K562 (cell line): Measurements from ENCODE around the gene GRM3. TPM values are rescaled to one million over a fixed set of nuclear protein-coding genes. Genes with fewer than 3 reads are reported as not detected.

Experiments
- ATAC-seq: fragments of 200-7000 bp; cut with Tn5 transposase; 3 replicates; pipeline ENCODE4 v1.9.1; 2020; ENCODE audit warnings: moderate library complexity
- BruUV-seq: library from RNA; stranded (reverse); fragments of 400-500 nt; replicated peaks from 2 replicates; lab custom pipeline; 2021; lab: Mats Ljungman, UMichigan
- CTCF ChIA-PET: fragments of 300-600 bp; formaldehyde crosslinking; extraction: SDS; loops from one replicate; lab custom pipeline; 2021; ENCODE audit warnings: low intra/inter-chr PET ratio; lab: Yijun Ruan, JAX
- POLR2A ChIA-PET: fragments of 300-600, 350-650 bp; sonication (Branson Sonifier 250); formaldehyde crosslinking; extraction: SDS; loops from one replicate; lab custom pipeline; 2021; ENCODE audit warnings: antibody characterized with exemption, inconsistent platforms; lab: Yijun Ruan, JAX
- DNase-seq, 4 experiments: peaks; one replicate each; pipeline versions ENCODE4 v3.0.0 to v3.0.0-alpha.2; 2011 to 2018; ENCODE audit warnings: low spot score in 3 of 4, mixed read lengths in 3 of 4; ENCODE audit errors: extremely low read depth in 1 of 4
- FAIRE-seq: peaks from 2 replicates; lab custom pipeline; 2011; peaks lifted over from hg19 to GRCh38; lab: Jason Lieb, UNC
- H2AFZ ChIP-seq: 2 replicates; pipeline ENCODE4 v1.6.0; 2011; ENCODE audit warnings: low read depth, low read length, control low read depth, inconsistent platforms
- H3K27ac ChIP-seq: fragments of 200-600 bp; 3 replicates; pipeline ENCODE4 v1.8.0; 2011; ENCODE audit warnings: low read depth, mild to moderate bottlenecking, control low read depth, inconsistent platforms, low read length, moderate library complexity, mixed read lengths; ENCODE audit errors: extremely low read depth
- H3K27me3 ChIP-seq, 2 experiments: fragments of 300-600 bp in 1 of 2; 2 replicates in 1 of 2; 3 replicates in 1 of 2; pipeline versions ENCODE4 v1.6.0 to v1.8.0; 2011; ENCODE audit warnings: inconsistent platforms in 2 of 2, low read length in 2 of 2, mild to moderate bottlenecking in 1 of 2, mixed read lengths in 1 of 2, moderate library complexity in 1 of 2; ENCODE audit not compliant: control insufficient read depth in 2 of 2, insufficient read depth in 2 of 2
- H3K36me3 ChIP-seq: fragments of 300-600 bp; 3 replicates; pipeline ENCODE4 v1.8.0; 2011; ENCODE audit warnings: mild to moderate bottlenecking, low read length, inconsistent platforms; ENCODE audit not compliant: control insufficient read depth, insufficient read depth
- H3K4me1 ChIP-seq, 2 experiments: fragments of 200-600 bp in 1 of 2; replicated peaks in 1 of 2; 2 replicates in 1 of 2; 3 replicates in 1 of 2; pipeline versions ENCODE4 v1.5.1 to v1.8.0; 2011; ENCODE audit warnings: inconsistent platforms in 2 of 2, low read length in 2 of 2, mild to moderate bottlenecking in 1 of 2, mixed read lengths in 1 of 2, moderate library complexity in 1 of 2; ENCODE audit not compliant: control insufficient read depth in 2 of 2, insufficient read depth in 2 of 2
- H3K4me2 ChIP-seq: 2 replicates; pipeline ENCODE4 v1.6.1; 2011; ENCODE audit warnings: low read length, control low read depth, inconsistent platforms, mixed read lengths; ENCODE audit not compliant: insufficient read depth
- H3K4me3 ChIP-seq: fragments of 200-600 bp; sonication (generic), shearing (Covaris generic); 2 replicates; pipeline ENCODE4 v1.5.1; 2016; ENCODE audit warnings: control low read depth, inconsistent platforms
- H3K79me2 ChIP-seq: fragments of 200-600 bp; 3 replicates; pipeline ENCODE4 v1.8.0; 2011; ENCODE audit warnings: low read length, inconsistent platforms; ENCODE audit not compliant: control insufficient read depth, insufficient read depth
- H3K9ac ChIP-seq, 2 experiments: 2 replicates each; pipeline versions ENCODE4 v1.6.0 to v1.6.1; 2011; ENCODE audit warnings: low read depth in 2 of 2, low read length in 2 of 2, control low read depth in 1 of 2, inconsistent platforms in 1 of 2, mild to moderate bottlenecking in 1 of 2, mixed read lengths in 1 of 2; ENCODE audit not compliant: insufficient read depth in 1 of 2
- H3K9me1 ChIP-seq: one replicate; pipeline ENCODE4 v1.6.0; 2011; ENCODE audit warnings: inconsistent platforms, mild to moderate bottlenecking, low read length, moderate library complexity; ENCODE audit not compliant: control insufficient read depth, insufficient read depth
- H3K9me3 ChIP-seq: replicated peaks from 2 replicates; pipeline ENCODE4 v1.5.1; 2011; ENCODE audit warnings: low read depth, low read length, inconsistent platforms; ENCODE audit not compliant: control insufficient read depth, insufficient read depth
- H4K20me1 ChIP-seq: replicated peaks from 2 replicates; pipeline ENCODE4 v1.6.1; 2011; ENCODE audit warnings: low read length, inconsistent platforms, mixed read lengths; ENCODE audit not compliant: control insufficient read depth, insufficient read depth
- ARID3A ChIP-seq: IDR thresholded peaks from 2 replicates; pipeline ENCODE4 v1.6.1; 2012; ENCODE audit warnings: low read depth, low read length, improper control_type of control experiment, borderline replicate concordance
- BACH1 ChIP-seq: fragments of 200-800 bp; sonication (Bioruptor generic); IDR thresholded peaks from 2 replicates; pipeline ENCODE4 v1.6.1; 2016; ENCODE audit warnings: missing genetic modification characterization, missing compliant biosample characterization
- CHD1 ChIP-seq: fragments of 200-600 bp; sonication (generic); IDR thresholded peaks from one replicate; pipeline ENCODE4 v1.6.1; 2012; ENCODE audit warnings: mild to moderate bottlenecking, moderate library complexity, low read length, inconsistent platforms
- SLC30A9 ChIP-seq: fragments of 250-450 bp; sonication (Bioruptor Pico); IDR thresholded peaks from 2 replicates; pipeline ENCODE4 v1.8.0; 2022; ENCODE audit warnings: mild to moderate bottlenecking, moderate library complexity
- ZNF263 ChIP-seq: sonication (generic); formaldehyde crosslinking; IDR thresholded peaks from 2 replicates; pipeline ENCODE4 v1.8.0; 2022; ENCODE audit warnings: mild to moderate bottlenecking, missing genetic modification reagents, borderline replicate concordance
- ZNF583 ChIP-seq: fragments of 250-450 bp; sonication (Bioruptor Pico); IDR thresholded peaks from 2 replicates; pipeline ENCODE4 v1.4.0; 2020
- ZSCAN32 ChIP-seq: fragments of 450-650 bp; formaldehyde crosslinking; IDR thresholded peaks from 2 replicates; pipeline ENCODE4 v1.4.0; 2020; ENCODE audit warnings: mild to moderate bottlenecking, moderate library complexity
- WGBS: fragments of 100-300 bp; shearing (Covaris generic); methylation state at CpG from one replicate; pipeline ENCODE4 v1.1.6; 2016; ENCODE audit warnings: low coverage, mixed read lengths; ENCODE audit not compliant: insufficient coverage; ENCODE audit errors: missing lambda C conversion rate; 5-methylcytosine and 5-hydroxymethylcytosine counted together
- in situ Hi-C: fragments of 300-500 bp; cut with MboI; formaldehyde crosslinking; loops from 4 replicates; pipeline ENCODE4 v1.15.0; 2018; ENCODE audit warnings: inconsistent platforms, mixed read lengths
- intact Hi-C: fragments of 100-400 bp; cut with micrococcal nuclease; formaldehyde crosslinking; loops from 2 replicates; pipeline ENCODE4 v1.14.2; 2022
- polyA plus RNA-seq, 8 experiments: library from polyadenylated mRNA; depleted of rRNA in 4 of 8; stranded (reverse) in 5 of 8; unstranded in 3 of 8; fragments of >200 nt; fragmentation: Nextera tagmentation in 2 of 8; fragmentation: Illumina TruSeq in 1 of 8; extraction: Ambion mirVana in 2 of 8; extraction: Trizol in 1 of 8; gene quantifications; 2 replicates each; pipeline versions ENCODE4 v1.2.1 to v1.2.3, GENCODE V29; 2011 to 2014; ENCODE audit warnings: inconsistent platforms in 1 of 8, missing spikeins in 1 of 8
- total RNA-seq, 7 experiments: library from RNA; depleted of rRNA in 6 of 7; stranded (reverse); fragments of >200 nt in 6 of 7; fragmentation: Illumina TruSeq in 2 of 7; extraction: Trizol in 2 of 7; gene quantifications; 2 replicates each; pipeline versions ENCODE4 v1.2.1 to v1.2.3, GENCODE V29; 2011 to 2021; ENCODE audit warnings: low replicate concordance in 1 of 7

GRM3 gene
- total and polyA plus RNA-seq, 9 of the 15 experiments (the other 6 are each of a cell fraction or from before 2014, with no cell fraction given) = 0.03 to 0.08 (median 0.03) TPM; not detected in 6

GRCh38 chr7:86664991-86665390, 21.3 kb downstream of the GRM3 start:
- H3K27ac ChIP-seq = no peak overlapping the region
- CTCF ChIA-PET = no interaction called here
- TF ChIP-seq ZNF263 (CRISPR knock-in tag) (no peak), BACH1 (no peak), ZNF583 (no peak), ARID3A (no peak), CHD1 (no peak), SLC30A9 (no peak), ZSCAN32 (CRISPR knock-in tag) (no peak)
- TF ChIP-seq, all 486 proteins: peak for 0
- in situ Hi-C loops (no loop called here), intact Hi-C loops (no loop called here)
- H3K4me1 ChIP-seq = no peaks in the 10 kb centered on the region
- BruUV-seq = no TSS peak
- no peaks in the 10 kb centered on the region for H3K36me3 ChIP-seq
- no peak for FAIRE-seq
- ATAC-seq = no peak
- H3K9me3 ChIP-seq = 0 out of 2 replicates have a peak, but pooled peaks cover 3% of the 10 kb centered on the region
- H3K9ac ChIP-seq = no peak overlapping the region
- under 1% methylated on average over 5 of the region's 5 CpGs for WGBS
- POLR2A ChIA-PET = interaction anchor here (0.7 kb wide), 1 partner anchor 9 kb away, joined by 3 read pairs; no protein-coding TSS in a partner anchor
- no peak overlapping the region for H2AFZ ChIP-seq
- no peaks in the 10 kb centered on the region for H3K27me3 ChIP-seq
- H3K4me2 ChIP-seq = no peak overlapping the region
- DNase-seq = no peak
- H3K4me3 ChIP-seq = no peak overlapping the region
- no peaks in the 10 kb centered on the region for H3K79me2 ChIP-seq
- no peaks in the 10 kb centered on the region for H4K20me1 ChIP-seq
- H3K9me1 ChIP-seq = no peaks in the 10 kb centered on the region
